NCI-H226 (cell line): Measurements from ENCODE around the gene NFATC3.
"Not testable (repeated sequence)": the region's sequence is repeated elsewhere in the genome, so short reads cannot be mapped to it uniquely, and the experiment has no call there.

ENCODE experiments used
- DNase-seq: peaks from one replicate; pipeline ENCODE4 v3.0.0-alpha.2; 2015

NFATC3 gene

GRCh38 chr16:68090130-68090529, 5.0 kb downstream of the NFATC3 start:
- no peak for DNase-seq

DNA sequence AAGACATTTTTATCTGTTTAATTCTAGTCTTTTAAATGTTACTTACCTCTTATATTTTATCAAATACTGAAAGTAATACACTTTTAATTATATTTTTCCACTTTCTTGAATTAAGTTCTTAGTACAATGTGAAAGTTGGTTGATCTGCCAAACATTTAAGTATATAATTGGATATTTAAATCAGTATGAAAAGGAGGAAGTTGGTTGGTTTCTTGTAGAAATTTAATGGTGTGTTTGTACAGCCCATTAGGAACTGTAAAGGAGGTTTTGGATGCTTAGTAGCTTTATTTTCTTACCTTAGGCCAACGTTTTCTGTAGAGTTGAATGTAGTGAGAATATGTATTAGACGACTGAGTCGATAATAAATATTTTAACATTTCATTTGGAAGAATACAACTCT, 5.4 kb downstream of the NFATC3 start:
- no peak for DNase-seq

DNA sequence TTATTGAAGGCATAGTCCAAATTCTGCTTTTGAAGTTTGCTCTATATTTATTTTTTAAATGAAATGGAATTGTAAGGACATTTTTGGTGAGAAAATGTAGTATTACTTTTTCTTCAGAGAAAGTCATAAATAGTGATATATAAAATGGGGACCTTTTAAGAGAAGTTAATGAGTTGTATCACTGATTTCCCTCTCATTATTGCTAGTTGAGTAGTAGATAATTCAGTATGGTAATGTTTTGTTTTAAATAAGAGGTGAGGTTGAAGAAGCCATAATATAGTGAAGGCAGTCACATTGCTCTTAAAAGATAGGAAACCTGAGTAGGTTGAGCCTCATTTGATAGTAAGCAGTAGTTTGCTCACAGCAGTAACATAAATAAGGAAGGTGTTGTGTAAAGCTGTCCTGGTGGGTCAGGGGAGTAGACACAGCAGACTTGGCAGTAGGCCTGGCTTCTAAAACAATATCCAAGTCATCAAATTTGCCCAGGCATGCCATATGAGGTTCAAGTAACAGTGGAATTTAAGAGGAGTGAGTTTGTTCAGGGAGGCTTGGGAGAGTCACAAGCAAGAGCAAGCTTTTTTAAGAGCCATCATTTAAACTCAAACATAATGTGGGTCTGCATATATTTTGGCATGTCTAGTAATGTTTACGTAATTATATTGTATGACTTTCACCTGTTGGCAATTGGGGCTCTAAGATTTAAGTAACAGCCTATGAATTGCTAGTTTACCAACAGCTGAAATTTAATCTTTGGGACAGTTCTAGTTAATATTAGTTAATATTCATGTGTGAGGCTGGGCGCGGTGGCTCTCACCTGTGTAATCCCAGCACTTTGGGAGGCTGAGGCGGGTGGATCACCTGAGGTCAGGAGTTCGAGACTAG, 6.5 kb downstream of the NFATC3 start:
- DNase-seq, result peak; percentile 80

DNA sequence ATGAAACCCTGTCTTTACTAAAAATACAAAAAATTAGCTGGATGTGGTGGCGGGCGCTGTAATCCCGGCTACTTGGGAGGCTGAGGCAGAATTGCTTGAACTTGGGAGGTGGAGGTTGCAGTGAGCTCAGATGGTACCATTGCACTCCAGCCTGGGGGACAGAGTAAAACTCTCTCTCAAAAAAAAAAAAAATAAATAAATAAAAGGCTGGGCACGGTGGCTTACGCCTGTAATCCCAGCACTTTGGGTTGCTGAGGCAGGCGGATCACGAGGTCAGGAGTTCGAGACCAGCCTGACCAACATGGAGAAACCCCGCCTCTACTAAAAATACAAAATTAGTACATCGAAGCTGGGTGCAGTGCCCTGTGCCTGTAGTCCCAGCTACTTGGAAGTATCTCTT, 7.1 kb downstream of the NFATC3 start:
- DNase-seq, result not testable (repeated sequence)

DNA sequence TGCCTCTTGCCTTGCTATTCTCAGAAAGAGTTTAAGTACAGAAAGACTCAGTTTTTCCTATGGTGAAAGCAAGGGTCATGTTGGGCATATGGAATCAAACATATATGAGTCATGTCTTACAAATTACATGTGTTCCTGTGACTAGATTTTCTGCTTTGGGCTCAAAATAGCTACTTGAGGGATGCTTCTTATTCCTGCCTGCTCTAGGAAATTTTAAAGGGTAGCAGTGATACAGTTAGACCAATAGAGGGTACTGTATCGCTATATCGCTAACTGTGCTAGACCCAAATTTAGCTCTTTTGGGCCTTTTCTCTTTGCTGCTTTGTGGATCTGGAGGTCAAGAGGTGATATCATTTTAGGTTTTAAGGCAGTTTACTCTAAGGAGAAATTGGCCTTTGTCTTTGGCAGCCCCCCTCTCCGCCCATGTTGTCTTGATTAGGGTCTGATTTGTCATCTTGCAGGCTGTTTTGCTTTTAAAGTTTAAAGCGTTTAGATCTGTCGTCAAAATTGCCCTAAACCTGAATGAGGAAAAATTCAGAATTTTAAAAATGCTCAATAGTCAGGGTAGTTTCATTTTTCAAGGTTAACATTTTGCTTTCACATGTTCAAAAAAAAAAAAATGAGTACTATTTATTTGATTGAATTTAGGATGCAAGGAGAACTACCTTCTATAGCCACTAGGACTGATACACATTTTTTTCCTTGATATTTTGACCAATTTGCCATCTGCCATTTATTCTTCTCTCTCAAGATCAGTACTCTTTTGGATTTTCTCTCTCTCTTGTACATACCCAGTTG, 8.8 kb downstream of the NFATC3 start:
- no peak for DNase-seq

DNA sequence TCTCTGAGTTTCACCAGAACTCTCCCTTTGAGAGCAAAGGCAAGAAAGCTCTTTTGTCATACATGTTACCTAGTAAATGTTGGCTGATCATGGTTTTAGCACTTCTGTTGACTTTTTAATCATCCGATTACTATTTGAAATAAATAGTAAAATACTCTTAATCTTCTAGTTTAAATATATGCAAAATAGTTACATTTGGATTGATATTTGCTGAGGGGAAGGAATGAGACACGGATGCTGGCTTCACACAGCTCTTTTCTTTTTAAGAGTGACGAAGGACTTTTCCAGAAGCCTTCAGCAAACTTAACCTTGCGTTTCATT, 9.4 kb downstream of the NFATC3 start:
- DNase-seq, result no peak

DNA sequence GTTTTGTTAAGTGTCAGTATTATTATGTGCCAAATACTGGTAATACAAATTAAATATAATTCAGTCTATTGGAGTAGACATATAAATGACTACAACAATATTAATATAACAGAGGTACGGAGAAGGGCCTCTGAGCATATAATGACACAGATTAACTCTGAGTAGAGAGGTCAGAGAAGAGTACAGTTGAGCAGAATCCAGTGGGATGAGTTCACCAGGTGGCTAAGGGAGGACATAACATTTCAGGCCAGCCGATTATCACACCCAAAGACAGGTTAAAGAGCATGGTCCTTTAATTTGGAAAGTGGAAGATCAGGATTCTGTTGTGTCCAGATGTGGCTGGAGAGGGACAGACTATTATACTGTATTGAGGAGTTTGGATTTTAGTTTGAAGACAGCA, 11.3 kb downstream of the NFATC3 start:
- DNase-seq, result no peak

- no peak for DNase-seq
Observed at GRCh38 chr16:68097088-68097487, 11.9 kb downstream of the NFATC3 start.

GRCh38 chr16:68097895-68098294, 12.7 kb downstream of the NFATC3 start:
- DNase-seq, result no peak

GRCh38 chr16:68100488-68100887, 15.3 kb downstream of the NFATC3 start:
- no peak for DNase-seq

- DNase-seq, result no peak
Observed at GRCh38 chr16:68105611-68106010, 20.4 kb downstream of the NFATC3 start.

GRCh38 chr16:68107230-68107928, 22.2 kb downstream of the NFATC3 start:
- not testable (repeated sequence) for DNase-seq

- DNase-seq, result not testable (repeated sequence)
Observed at GRCh38 chr16:68109156-68109555, 24.0 kb downstream of the NFATC3 start.

DNA sequence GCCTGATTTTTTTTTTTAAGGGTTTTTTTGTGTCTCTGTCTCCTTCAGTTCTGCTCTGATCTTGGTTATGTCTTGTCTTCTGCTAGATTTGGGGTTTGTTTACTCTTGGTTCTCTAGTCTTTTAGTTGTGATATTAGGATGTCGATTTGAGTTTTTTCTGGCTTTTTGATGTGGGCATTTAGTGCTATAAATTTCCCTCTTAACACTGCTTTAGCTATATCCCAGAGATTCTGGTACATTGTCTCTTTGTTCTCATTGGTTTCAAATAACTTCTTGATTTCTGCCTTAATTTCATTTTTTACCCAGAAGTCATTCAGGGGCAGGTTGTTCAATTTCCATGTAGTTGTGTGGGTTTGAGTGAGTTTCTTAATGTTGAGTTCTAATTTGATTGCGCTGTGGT, 25.4 kb downstream of the NFATC3 start:
- DNase-seq, result not testable (repeated sequence)

DNA sequence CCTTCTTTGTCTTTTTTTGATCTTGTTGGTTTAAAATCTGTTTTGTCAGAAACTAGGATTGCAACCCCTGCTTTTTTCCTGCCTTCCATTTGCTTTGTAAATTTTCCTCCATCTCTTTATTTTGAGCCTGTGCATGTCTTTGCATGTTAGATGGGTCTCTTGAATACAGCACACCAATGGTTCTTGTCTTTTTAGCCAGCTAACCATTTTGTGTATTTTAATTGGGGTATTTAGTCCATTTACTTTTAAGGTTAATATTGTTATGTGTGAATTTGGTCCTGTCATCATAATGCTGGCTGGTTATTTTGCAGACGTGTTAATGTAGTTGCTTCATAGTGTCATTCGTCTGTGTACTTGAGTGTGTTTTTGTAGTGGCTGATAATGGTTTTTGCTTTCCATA, 26.2 kb downstream of the NFATC3 start:
- DNase-seq, result no peak

GRCh38 chr16:68113059-68113761, 28.0 kb downstream of the NFATC3 start:
- no peak for DNase-seq

DNA sequence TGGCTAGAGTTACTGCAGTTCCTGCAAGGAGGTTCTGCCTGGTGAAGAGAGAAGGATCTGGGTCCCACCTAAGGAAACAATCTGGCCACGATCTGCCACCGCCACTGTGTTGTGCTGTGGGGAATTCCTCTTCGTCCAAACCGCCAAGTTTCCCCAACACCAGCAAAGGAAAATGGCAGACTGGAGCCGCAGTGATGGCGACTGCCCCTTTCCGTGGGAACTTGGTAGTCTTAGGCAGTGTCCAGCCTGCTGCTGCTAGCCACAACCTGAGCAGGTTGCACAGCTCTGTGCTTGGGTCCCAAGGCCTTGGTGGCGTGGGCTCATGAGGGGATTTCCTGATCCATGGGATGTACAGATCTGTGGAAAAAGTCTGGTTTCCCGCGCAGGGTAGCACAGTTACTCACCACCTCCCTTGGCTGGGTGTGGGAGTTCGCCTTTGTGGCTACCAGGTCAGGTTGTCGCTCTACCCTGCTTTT, 28.6 kb downstream of the NFATC3 start:
- DNase-seq, result no peak

- not testable (repeated sequence) for DNase-seq
Observed at GRCh38 chr16:68114939-68115338, 29.8 kb downstream of the NFATC3 start.

- DNase-seq, result no peak
Observed at GRCh38 chr16:68115851-68116250, 30.7 kb downstream of the NFATC3 start.

GRCh38 chr16:68116256-68116867, 31.2 kb downstream of the NFATC3 start:
- no peak for DNase-seq

DNA sequence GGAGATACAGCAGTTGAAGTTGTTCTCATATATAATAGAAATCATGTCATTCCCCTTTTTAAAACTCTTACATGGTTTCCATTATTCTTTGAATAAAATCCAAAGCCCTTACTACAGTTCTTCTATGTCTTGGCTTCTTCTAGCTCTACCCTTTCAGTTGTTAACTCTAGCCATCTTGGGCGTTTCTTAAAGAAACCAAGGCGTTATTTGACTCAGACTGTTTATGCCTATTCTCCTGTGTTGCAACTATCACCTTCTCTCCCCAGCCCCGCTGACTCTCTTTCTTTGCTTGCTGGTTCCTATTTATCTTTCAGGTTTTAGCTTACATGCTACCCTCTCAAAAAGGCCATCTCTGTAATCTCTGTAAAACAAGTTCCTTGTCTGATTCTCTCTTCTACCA, 32.7 kb downstream of the NFATC3 start:
- no peak for DNase-seq

DNA sequence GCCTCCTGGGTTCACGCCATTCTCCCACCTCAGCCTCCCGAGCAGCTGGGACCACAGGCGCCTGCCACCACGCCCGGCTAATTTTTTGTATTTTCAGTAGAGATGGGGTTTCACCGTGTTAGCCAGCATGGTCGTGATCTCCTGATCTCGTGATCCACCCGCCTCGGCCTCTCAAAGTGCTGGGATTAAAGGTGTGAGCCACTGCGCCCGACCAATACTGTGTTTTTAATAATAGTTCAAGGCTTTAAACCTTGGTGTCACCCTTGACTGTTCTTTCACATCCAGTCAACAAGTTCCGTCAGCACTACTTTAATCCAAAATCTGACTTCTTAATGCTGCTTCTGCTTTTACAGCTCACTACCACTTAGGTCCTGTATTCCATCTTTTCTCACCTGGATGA, 33.8 kb downstream of the NFATC3 start:
- not testable (repeated sequence) for DNase-seq
